Measurements from ENCODE around the gene COPA.
A peak's percentile ranks its signal among the peaks of the same experiment; 100 is the strongest.
"Not testable (repeated sequence)": the region's sequence is repeated elsewhere in the genome, so short reads cannot be mapped to it uniquely, and the experiment has no call there.

COPA gene

DNA sequence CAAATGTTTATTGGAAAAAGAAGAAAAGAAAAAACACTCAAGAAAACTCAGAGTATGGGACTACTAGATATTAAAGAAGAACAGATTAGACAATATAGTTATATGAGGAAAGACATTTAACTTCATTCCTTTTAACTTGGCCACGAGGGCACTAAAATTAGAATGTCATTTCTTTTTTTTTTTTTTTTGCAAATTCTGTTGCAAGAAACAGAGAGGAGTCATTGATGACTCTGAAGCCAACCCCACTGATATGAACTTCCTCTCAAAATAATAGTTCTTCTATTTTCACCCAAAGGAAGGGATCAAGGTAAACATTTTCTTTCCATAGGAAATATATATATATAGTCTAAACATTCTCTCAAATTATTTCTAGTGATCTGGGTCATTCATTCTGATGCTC lies 33.5 kb downstream of the COPA start:
- no peak for DNase-seq (ENCODE audit: insufficient read length)
- TF ChIP-seq TAF1 (IDR thresholded peaks at IDR 0.05; ENCODE audit: borderline replicate concordance, low read depth, low read length): no peak
- no peak for TF ChIP-seq POLR2A (IDR thresholded peaks at IDR 0.05; ENCODE audit: low read depth, low read length)
- TF ChIP-seq POLR2AphosphoS5 (IDR thresholded peaks at IDR 0.05; ENCODE audit: low read depth, low read length): no peak

GRCh38 chr1:160309185-160309557 lies 33.9 kb downstream of the COPA start:
- FAIRE-seq (no peak), DNase-seq (ENCODE audit: insufficient read length) (no peak)
- TF ChIP-seq TAF1 (IDR thresholded peaks at IDR 0.05; ENCODE audit: borderline replicate concordance, low read depth, low read length) (no peak), POLR2AphosphoS5 (IDR thresholded peaks at IDR 0.05; ENCODE audit: low read depth, low read length) (no peak), POLR2A (IDR thresholded peaks at IDR 0.05; ENCODE audit: low read depth, low read length) (no peak)

More for the DNA sequence above, 33.5 kb downstream of the COPA start:
- no peak for FAIRE-seq

- TF ChIP-seq POLR2A (IDR thresholded peaks at IDR 0.05; ENCODE audit: low read depth, low read length) (no peak), POLR2AphosphoS5 (IDR thresholded peaks at IDR 0.05; ENCODE audit: low read depth, low read length) (no peak), TAF1 (IDR thresholded peaks at IDR 0.05; ENCODE audit: borderline replicate concordance, low read depth, low read length) (no peak)
- FAIRE-seq: no peak
- DNase-seq (ENCODE audit: insufficient read length): no peak
Observed at GRCh38 chr1:160308451-160309184, 34.4 kb downstream of the COPA start.

GRCh38 chr1:160307118-160307791 lies 35.8 kb downstream of the COPA start:
- DNase-seq (ENCODE audit: insufficient read length): no peak
- TF ChIP-seq POLR2A (IDR thresholded peaks at IDR 0.05; ENCODE audit: low read depth, low read length) (no peak), TAF1 (IDR thresholded peaks at IDR 0.05; ENCODE audit: borderline replicate concordance, low read depth, low read length) (no peak), POLR2AphosphoS5 (IDR thresholded peaks at IDR 0.05; ENCODE audit: low read depth, low read length) (no peak)
- no peak for FAIRE-seq

DNA sequence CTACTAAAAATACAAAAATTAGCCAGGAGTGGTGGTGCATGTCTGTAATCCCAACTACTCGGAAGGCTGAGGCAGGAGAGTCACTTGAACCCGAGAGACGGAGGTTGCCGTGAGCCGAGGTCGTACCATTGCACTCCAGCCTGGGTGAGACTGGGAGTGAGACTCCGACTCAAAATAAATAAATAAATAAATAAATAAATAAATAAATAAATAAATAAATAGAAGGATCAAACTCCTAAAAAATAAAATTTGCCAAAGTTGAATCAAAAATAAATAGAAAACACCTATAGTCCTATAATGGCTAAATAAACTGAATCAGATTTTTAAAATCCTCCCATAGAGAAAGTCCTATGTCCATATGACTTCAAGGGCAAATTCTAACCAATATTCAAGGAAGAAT lies 42.9 kb downstream of the COPA start:
- TF ChIP-seq TAF1 (IDR thresholded peaks at IDR 0.05; ENCODE audit: borderline replicate concordance, low read depth, low read length) (no peak), POLR2A (IDR thresholded peaks at IDR 0.05; ENCODE audit: low read depth, low read length) (no peak), POLR2AphosphoS5 (IDR thresholded peaks at IDR 0.05; ENCODE audit: low read depth, low read length) (no peak)
- FAIRE-seq: no peak
- no peak for DNase-seq (ENCODE audit: insufficient read length)

DNA sequence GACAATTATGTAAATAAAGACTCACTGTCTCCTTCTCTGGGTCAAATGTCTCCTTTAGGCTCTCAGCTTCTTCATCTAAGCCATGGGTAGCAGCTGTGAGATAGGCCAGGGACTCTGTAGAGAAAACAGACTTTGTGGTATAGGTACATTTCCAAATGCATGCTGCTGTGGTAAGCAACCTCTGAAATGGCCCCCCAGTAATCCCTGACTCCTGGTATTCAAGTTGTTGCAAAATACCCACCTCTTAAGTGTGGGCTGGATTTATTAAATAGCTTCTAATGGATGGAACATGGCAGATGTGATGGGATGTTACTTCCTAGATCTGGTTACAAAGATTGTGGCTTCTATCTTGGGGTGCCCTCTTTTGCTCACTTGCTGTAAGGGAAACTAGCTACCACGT lies 47.0 kb downstream of the COPA start:
- TF ChIP-seq TAF1 (IDR thresholded peaks at IDR 0.05; ENCODE audit: borderline replicate concordance, low read depth, low read length): no peak
- FAIRE-seq: no peak
- DNase-seq (ENCODE audit: insufficient read length): no peak

DNA sequence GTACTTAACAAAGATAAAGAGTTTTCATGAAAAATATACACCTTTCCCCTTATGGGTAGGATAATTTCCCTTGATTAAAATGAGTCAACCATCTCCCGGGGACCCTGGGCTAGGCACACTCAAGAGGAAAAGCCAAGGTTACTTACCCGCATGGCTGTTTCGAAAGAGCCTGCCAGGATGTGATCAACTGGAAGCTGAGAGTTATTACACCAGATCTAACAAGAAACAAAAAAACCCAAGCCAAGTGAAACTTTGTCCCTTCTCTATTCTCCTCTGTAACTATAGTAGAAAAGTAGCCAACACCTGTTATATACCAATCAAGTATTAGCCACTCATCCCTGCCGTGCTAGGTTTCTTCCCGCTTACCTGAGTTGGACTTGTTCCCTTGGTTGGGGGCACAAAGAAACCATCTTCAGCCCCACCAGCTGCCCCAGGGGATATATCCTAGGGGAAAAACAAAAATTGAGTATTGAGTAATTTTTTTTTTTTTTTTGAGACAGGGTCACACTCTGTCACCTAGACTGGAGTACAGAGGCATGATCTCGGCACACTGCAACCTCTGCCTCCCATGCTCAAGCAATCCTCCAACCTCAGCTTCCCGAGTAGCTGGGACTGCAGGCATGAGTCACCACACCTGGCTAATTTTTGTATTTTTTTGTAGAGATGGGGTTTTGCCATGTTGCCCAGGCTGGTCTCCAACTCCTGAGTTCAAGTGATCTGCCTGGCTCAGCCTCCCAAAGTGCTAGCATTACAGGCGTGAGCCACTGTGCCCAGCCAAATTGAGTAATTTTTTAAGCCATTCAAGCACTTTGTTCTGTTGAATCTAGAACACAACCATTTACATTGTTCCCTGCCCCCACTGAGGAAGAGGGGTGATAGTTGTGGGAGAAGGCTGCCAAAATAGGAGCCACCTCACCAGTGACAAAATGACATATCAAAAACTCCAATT lies 49.8 kb downstream of the COPA start:
- FAIRE-seq (no peak), DNase-seq (ENCODE audit: insufficient read length) (no peak)
- no peak for TF ChIP-seq POLR2A (IDR thresholded peaks at IDR 0.05; ENCODE audit: low read depth, low read length)

GRCh38 chr1:160291248-160292220 lies 51.5 kb downstream of the COPA start:
- FAIRE-seq: peak; percentile 91

GRCh38 chr1:160287769-160288168 lies 55.3 kb downstream of the COPA start:
- not testable (repeated sequence) for FAIRE-seq; DNase-seq (ENCODE audit: insufficient read length)

More at GRCh38 chr1:160291248-160292220, 51.5 kb downstream of the COPA start:
- TF ChIP-seq POLR2A (IDR thresholded peaks at IDR 0.05; ENCODE audit: low read depth, low read length) (no peak), POLR2AphosphoS5 (IDR thresholded peaks at IDR 0.05; ENCODE audit: low read depth, low read length) (no peak), TAF1 (IDR thresholded peaks at IDR 0.05; ENCODE audit: borderline replicate concordance, low read depth, low read length) (no peak)
- DNase-seq (ENCODE audit: insufficient read length): peak; percentile 27

DNA sequence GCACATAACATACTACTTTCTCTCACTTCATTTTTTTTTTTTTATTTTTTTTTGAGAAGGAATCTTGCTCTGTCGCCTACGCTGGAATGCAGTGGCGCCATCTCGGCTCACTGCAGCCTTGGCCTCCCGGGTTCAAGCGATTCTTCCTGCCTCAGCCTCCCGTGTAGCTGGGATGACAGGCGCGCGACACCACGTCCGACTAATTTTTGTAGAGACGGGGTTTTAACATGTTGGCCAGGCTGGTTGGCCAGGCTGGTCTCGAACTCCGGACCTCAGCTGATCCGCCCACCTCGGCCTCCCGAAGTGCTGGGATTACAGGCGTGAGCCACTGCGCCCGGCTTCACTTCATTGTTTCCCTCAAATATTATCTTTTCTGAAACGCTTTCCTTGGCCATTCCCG lies 57.5 kb downstream of the COPA start:
- FAIRE-seq (no peak), DNase-seq (ENCODE audit: insufficient read length) (no peak)
- TF ChIP-seq POLR2A (IDR thresholded peaks at IDR 0.05; ENCODE audit: low read depth, low read length) (no peak), POLR2AphosphoS5 (IDR thresholded peaks at IDR 0.05; ENCODE audit: low read depth, low read length) (no peak), TAF1 (IDR thresholded peaks at IDR 0.05; ENCODE audit: borderline replicate concordance, low read depth, low read length) (no peak)
